Lung microvascular endothelial cell (primary cell): ENCODE data around the gene HNRNPK. TPM values are rescaled to one million over a fixed set of nuclear protein-coding genes. Genes with fewer than 3 reads are reported as not detected.
A peak's percentile ranks its signal among the peaks of the same experiment; 100 is the strongest.

ENCODE experiments used
- DNase-seq, 2 donors: peaks; one replicate each; pipeline versions ENCODE4 v3.0.0 to v3.0.0-alpha.2; 2010; ENCODE audit warnings: low read depth in 2 of 2
- total RNA-seq: library from RNA; depleted of rRNA; stranded (reverse); fragments of >200 nt; gene quantifications from 2 replicates; pipeline ENCODE4 v1.2.1, GENCODE V29; 2014

The HNRNPK gene
- 486 and 583 TPM in 2 replicates for total RNA-seq

DNA sequence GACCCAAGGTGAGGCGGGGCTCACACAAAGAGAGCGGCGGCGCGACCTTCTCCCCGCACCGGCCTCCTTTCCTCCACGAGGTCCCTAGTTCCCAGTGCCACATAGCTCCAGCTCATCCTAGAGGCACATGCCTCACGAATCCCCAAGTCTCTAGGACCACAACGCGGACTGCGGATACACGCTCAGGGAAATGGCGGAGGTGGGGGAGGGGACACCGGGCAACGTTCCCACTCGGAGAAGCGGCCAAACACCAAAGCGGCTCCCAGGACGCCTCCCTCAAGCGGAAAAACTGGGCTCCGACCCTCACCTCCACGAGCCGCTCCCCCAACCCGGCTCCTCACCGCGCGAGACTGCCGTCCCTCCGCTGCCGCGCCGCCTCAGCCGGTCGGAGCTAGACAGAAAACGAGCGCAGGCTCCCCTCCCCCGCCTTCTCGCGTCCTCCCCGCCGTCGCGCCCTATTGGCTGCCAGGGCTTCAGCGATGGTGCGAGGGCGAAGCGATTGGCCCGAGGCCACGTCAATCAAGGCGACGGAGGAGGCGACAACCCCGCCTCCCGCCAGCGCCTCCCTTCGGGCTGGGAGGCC, at the start of gene HNRNPK:
Gene HNRNPK, minus strand, starts transcription at position 404 of the 583 bp plus-strand sequence. CDS start 1,963 bp downstream, outside the sequence.
- DNase-seq = peak; percentile 99 to 100

DNA sequence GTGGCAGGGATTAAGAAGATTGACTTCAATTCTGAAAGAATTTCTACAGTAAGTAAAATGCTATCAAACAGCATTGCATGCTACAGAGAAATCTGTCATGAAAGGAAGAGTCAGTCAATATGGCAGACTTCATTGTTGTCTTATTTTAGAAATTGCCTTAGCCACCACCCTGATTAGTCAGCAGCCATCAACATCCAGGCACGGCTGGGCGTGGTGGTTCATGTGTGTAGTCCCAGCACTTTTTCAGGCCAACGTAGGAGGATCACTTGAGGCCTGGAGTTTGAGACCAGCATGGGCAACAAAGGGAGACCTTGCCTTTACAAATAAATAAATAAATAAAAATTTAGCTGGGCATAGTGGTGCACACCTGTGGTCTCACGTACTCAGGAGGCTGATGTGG, 47.2 kb upstream of the HNRNPK start:
- DNase-seq = no peak

DNA sequence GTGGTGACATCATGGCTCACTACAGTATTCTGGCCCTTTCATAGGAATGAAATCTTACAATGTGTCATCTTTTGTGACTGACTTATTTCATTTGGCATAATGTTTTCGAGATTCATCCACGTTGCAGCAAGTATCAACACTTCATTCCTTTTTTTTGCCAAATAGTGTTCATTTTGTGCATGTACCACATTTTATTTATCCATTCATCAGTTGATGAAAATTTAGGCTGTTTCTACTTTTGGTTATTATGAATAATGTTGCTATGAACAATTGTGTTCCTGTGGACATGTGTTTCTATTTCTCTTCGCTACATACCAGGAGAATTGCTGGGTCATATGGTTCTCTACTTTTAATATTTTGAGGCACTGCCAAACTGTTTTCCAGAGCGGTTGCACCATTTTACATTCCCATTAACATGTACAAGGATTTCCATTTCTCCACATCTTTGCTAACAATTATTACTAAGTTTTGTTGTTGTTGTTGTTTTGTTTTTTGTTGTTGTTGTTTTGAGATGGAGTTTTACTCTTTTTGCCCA, 44.1 kb upstream of the HNRNPK start:
- no peak for DNase-seq

DNA sequence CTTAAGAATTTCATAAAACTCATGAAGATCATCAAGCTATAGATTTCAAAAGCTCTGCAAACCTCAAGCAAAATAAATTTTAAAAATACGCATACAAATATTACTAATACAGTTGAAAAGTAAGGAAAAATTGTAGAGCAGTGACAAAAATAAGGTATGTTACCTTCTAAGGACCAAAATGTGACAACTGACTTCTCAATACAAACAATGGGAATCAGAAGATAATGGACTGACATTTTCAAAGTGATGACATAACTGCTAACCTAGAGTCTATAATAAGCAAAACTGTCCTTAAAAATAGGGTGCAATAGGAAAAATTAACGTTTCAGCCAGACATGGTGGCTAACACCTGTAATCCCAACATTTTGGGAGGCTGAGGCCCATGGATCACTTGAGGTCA, 27.6 kb upstream of the HNRNPK start:
- DNase-seq = no peak

DNA sequence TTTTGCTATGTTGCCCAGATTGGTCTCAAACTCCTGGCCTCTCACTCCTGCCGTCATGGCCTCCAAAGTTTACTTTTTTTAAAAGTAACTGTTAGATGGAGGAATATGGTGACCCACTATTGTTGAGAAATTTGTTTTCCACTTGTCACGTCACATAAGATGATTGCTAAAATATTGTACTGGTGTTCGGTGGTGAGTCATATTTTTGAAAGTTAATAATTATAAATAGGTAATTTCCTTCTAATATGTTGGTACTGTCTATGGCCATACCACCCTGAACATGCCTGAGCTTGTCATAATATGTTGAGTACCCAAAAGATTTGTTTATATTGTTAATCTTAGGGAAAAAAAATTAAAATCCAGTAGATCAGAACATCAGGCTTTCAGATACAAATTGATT, 23.2 kb upstream of the HNRNPK start:
- no peak for DNase-seq

DNA sequence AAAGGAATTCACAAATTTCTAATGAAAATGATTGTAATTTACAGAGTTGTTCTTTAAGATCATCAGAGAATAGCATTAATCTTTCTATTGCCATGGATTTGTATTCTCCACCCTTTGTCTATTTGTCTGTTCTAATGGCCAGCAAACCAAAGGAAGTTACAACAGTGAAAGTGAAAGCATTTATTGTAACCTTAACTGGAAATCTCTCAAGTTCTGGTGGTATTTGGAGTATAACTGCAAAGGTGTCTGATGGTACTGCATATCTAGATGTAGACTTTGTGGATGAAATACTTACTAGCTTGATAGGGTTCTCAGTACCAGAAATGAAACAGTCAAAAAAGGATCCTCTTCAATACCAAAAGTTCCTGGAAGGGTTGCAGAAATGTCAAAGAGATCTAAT, 22.3 kb upstream of the HNRNPK start:
- peak; percentile 53 to 60 for DNase-seq

DNA sequence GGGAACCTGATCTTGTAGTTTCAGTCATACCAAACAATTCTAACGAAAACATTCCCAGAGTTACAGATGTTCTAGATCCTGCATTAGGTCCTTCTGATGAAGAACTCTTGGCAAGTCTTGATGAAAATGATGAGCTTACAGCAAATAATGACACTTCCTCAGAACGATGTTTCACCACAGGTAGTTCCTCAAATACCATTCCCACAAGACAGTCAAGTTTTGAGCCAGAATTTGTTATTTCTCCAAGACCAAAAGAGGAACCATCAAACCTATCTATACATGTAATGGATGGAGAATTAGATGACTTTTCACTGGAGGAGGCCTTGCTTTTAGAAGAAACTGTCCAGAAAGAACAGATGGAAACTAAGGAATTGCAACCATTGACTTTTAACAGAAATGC, 21.6 kb upstream of the HNRNPK start:
- no peak for DNase-seq

GRCh38 chr9:84000186-84000585, 20.2 kb upstream of the HNRNPK start:
- DNase-seq = no peak

DNA sequence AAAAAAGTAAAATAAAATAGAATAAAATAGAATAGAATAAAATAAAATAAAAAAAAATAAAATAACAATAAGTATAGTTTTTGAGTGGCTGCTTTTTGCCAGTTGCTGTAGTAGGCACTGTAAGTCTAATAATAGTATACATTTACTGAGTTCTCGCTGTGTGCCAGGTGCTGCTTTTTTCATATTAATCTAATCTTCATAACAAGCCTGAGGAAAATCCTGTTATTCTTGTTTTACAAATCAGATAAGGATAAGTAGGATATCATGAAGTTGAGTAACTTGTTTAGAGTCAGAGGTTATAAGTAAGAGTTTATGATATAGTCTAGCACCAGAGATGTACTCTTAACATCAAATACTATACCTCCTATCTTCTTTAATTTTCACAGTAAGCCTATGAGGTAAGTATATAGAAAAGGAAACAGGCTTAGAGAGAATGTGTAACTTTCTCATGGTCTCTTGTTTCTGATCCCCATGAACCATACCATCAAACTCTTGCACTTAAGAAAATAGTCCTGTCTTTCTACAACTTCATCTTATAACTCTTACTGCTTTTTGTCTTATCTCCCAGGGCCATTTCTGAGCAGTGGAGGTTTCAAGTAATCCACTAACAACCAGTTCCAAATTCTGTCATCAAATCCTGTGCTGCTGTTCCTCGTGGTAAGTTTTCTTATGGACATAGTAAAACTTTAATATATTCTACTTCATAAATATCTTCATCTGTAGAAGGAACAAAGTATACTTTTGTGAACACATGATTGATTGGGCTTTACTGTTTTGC, 19.3 kb upstream of the HNRNPK start:
- DNase-seq = no peak

GRCh38 chr9:83996126-83996525, 16.1 kb upstream of the HNRNPK start:
- no peak for DNase-seq

DNA sequence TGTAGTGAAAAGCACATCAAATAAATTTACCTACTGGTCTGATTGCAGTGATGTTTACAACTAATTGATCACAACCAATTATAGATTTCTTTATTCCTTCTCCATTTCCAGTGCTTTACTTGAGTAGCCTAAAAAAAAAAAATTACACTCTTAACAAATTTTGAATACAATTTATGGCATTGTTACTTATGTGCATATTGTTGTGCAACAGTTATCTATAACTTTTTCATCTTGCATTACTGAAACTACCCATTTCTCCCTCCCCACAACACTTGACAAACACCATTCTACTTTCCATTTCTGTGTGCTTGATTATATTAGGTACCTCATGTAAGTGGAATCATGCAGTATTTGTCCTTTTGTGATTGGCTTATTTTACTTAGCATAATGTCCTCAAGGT, 12.9 kb upstream of the HNRNPK start:
- no peak for DNase-seq

GRCh38 chr9:83992407-83992806, 12.4 kb upstream of the HNRNPK start:
- peak in 1 of 2 donors; percentile 24 for DNase-seq

DNA sequence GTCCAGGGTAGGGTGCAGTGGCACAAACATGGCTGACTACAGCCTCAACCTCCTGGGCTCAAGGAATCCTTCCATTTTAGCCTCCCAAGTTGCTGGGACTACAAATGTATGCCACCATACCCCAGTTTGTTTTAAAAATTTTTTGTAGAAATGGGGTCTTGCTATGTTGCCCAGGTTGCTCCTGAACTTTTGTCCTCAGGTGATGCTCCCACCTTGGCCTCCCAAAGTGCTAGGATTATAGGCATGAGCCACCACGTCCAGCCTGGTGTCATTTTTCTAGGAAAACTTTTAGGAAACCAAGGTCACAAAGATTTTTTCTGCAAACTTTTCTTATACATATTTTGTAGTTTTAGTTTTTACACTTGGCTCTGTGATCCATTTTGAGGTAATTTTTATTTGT, 11.3 kb upstream of the HNRNPK start:
- DNase-seq = no peak

GRCh38 chr9:83988411-83988810, 8.4 kb upstream of the HNRNPK start:
- no peak for DNase-seq

GRCh38 chr9:83987402-83987791, 7.4 kb upstream of the HNRNPK start:
- DNase-seq = no peak

- DNase-seq = no peak
Observed at GRCh38 chr9:83986765-83987401, 6.9 kb upstream of the HNRNPK start.

- no peak for DNase-seq
Observed at GRCh38 chr9:83986195-83986594, 6.2 kb upstream of the HNRNPK start.

GRCh38 chr9:83981126-83981871, 1.3 kb upstream of the HNRNPK start:
- peak; percentile 43 to 66 for DNase-seq

GRCh38 chr9:83980395-83981125, 545 bp upstream of the HNRNPK start, which contains the start of gene RMI1:
RMI1 (plus strand) TSS chr9:83980805; CDS start chr9:84000987, 20,182 bp downstream.
- DNase-seq = peak; percentile 98 to 99

GRCh38 chr9:83978992-83979811, 813 bp downstream of the HNRNPK start:
- peak; percentile 90 to 94 for DNase-seq
